ENCODE measurements around the gene CARD11. TPM values are rescaled to one million over a fixed set of nuclear protein-coding genes. Genes with fewer than 3 reads are reported as not detected.

The CARD11 gene
- total and polyA plus RNA-seq, 9 donors, result 0.28 to 2.5 (median 0.80) TPM

GRCh38 chr7:3020416-3020815 lies 23.3 kb downstream of the CARD11 start:
- no peaks in the 10 kb centered on the region for H3K9me3 ChIP-seq
- intact Hi-C loops (cut with DNase I), result no loop called here
- no peaks in the 10 kb centered on the region for H3K27me3 ChIP-seq
- H3K36me3 ChIP-seq, result no peaks in the 10 kb centered on the region
- no peak overlapping the region for H3K27ac ChIP-seq
- WGBS, 3 donors, result 86 to 100% (median 86%) methylated on average over 1 of the region's 1 CpG
- H3K4me1 ChIP-seq (ENCODE audit: insufficient read depth), result no peaks in the 10 kb centered on the region
- H3K4me3 ChIP-seq, result no peak overlapping the region
- TF ChIP-seq CTCF (IDR thresholded peaks at IDR 0.05), result no peak
- TF ChIP-seq POLR2A (IDR thresholded peaks at IDR 0.05), result no peak
- TF ChIP-seq EP300 (IDR thresholded peaks at IDR 0.05), result no peak
- DNase-seq, result no peak

GRCh38 chr7:3019801-3020200 lies 23.9 kb downstream of the CARD11 start:
- Histone ChIP-seq H3K4me3 (no peak overlapping the region), H3K4me1 (ENCODE audit: insufficient read depth) (no peaks in the 10 kb centered on the region), H3K27ac (no peak overlapping the region), H3K36me3 (no peaks in the 10 kb centered on the region), H3K9me3 (no peaks in the 10 kb centered on the region), H3K27me3 (no peaks in the 10 kb centered on the region)
- intact Hi-C loops (cut with DNase I), result no loop called here
- TF ChIP-seq CTCF (IDR thresholded peaks at IDR 0.05), result no peak
- TF ChIP-seq POLR2A (IDR thresholded peaks at IDR 0.05), result no peak
- no peak for TF ChIP-seq EP300 (IDR thresholded peaks at IDR 0.05)
- DNase-seq, result no peak
- WGBS, 3 donors, result 81 to 85% (median 82%) methylated on average over 4 of the region's 4 CpGs

GRCh38 chr7:3013975-3014792 lies 29.5 kb downstream of the CARD11 start:
- TF ChIP-seq EP300 (IDR thresholded peaks at IDR 0.05) (no peak), POLR2A (IDR thresholded peaks at IDR 0.05) (no peak), CTCF (IDR thresholded peaks at IDR 0.05) (no peak)
- Histone ChIP-seq H3K4me3 (no peak overlapping the region), H3K36me3 (no peaks in the 10 kb centered on the region), H3K9me3 (peaks cover 0 to 3% of the 10 kb centered on the region in 2 donors), H3K27ac (no peak overlapping the region), H3K27me3 (no peaks in the 10 kb centered on the region), H3K4me1 (ENCODE audit: insufficient read depth) (no peaks in the 10 kb centered on the region)
- DNase-seq, result no peak
- intact Hi-C loops (cut with DNase I), result no loop called here
- 81 to 84% (median 84%) methylated on average over 23 of the region's 23 CpGs for WGBS, 3 donors

- H3K27me3 ChIP-seq, result no peaks in the 10 kb centered on the region
- DNase-seq, result no peak
- TF ChIP-seq EP300 (IDR thresholded peaks at IDR 0.05) (no peak), POLR2A (IDR thresholded peaks at IDR 0.05) (no peak), CTCF (IDR thresholded peaks at IDR 0.05) (no peak)
- H3K4me3 ChIP-seq, result no peak overlapping the region
- no peak overlapping the region for H3K27ac ChIP-seq
- intact Hi-C loops (cut with DNase I), result no loop called here
- no peaks in the 10 kb centered on the region for H3K36me3 ChIP-seq
- H3K4me1 ChIP-seq (ENCODE audit: insufficient read depth), result no peaks in the 10 kb centered on the region
- 62 to 79% (median 73%) methylated on average over 5 of the region's 5 CpGs for WGBS, 3 donors
- peaks cover 0 to 3% of the 10 kb centered on the region in 2 donors for H3K9me3 ChIP-seq
Observed at GRCh38 chr7:3011211-3011852, 32.3 kb downstream of the CARD11 start.

Measured in ovary (tissue), 9 donors.